Activated naive CD4-positive, alpha-beta T cell treated with anti-CD3 and anti-CD28 coated beads, Interleukin-2, amount 50 U/mL, for 72 hours (primary cell): Measurements from ENCODE around the gene ATRX. TPM values are rescaled to one million over a fixed set of nuclear protein-coding genes. Genes with fewer than 3 reads are reported as not detected.
A peak's percentile ranks its signal among the peaks of the same experiment; 100 is the strongest.
"Not testable (repeated sequence)": the region's sequence is repeated elsewhere in the genome, so short reads cannot be mapped to it uniquely, and the experiment has no call there.

Experiments
- ATAC-seq, 2 donors: fragments of 150-1000 bp; cut with Tn5 transposase; 2 replicates each; pipeline ENCODE4 v1.10.0; 2021; ENCODE audit warnings: mild to moderate bottlenecking in 2 of 2, moderate library complexity in 2 of 2
- DNase-seq, 2 donors: peaks; one replicate each; pipeline ENCODE4 v3.0.0; 2021 to 2022; ENCODE audit warnings: low spot score in 2 of 2
- H3K27ac Mint-ChIP-seq, 2 donors: one replicate each; pipeline ENCODE4 v1.8.0; 2022; ENCODE audit warnings: mild to moderate bottlenecking in 2 of 2, mixed read lengths in 2 of 2
- H3K36me3 Mint-ChIP-seq, 2 donors: one replicate each; pipeline ENCODE4 v1.8.0; 2022; ENCODE audit warnings: mixed read lengths in 2 of 2
- H3K9me3 Mint-ChIP-seq, 2 donors: one replicate each; pipeline ENCODE4 v1.8.0; 2022; ENCODE audit warnings: mixed read lengths in 2 of 2
- total RNA-seq, 2 donors: library from RNA; stranded (reverse); gene quantifications; one replicate each; pipeline ENCODE4 v1.2.3, GENCODE V29; 2022

The ATRX gene
- total RNA-seq: 10 to 100 TPM; 57.6 to 85.6 TPM

- Mint-ChIP-seq H3K9me3 (no peaks in the 10 kb centered on the region), H3K27ac (peak within 1 kb of the TSS; percentile 96 to 100), H3K36me3 (peaks cover 6 to 14% of the 10 kb centered on the region in 2 donors)
- ATAC-seq (peak; percentile 92 to 95), DNase-seq (peak; percentile 63 to 80)
Measured at GRCh38 chrX:77785486-77786364, at the start of gene ATRX. TSS of gene ATRX (minus strand) at chrX:77786216. CDS start at chrX:77786001, 215 bp downstream.

GRCh38 chrX:77831544-77831943, 45.5 kb upstream of the ATRX start:
- ATAC-seq, DNase-seq, H3K27ac Mint-ChIP-seq, H3K9me3 Mint-ChIP-seq, H3K36me3 Mint-ChIP-seq: not testable (repeated sequence)

GRCh38 chrX:77821989-77822388, 36.0 kb upstream of the ATRX start:
- DNase-seq, ATAC-seq: not testable (repeated sequence)

GRCh38 chrX:77820091-77820727, 34.2 kb upstream of the ATRX start:
- ATAC-seq (peak in 1 of 2 donors; percentile 70), DNase-seq (no peak)
- Mint-ChIP-seq H3K27ac (no peak overlapping the region), H3K36me3 (peaks cover 7 to 25% of the 10 kb centered on the region in 2 donors), H3K9me3 (peaks cover 5 to 6% of the 10 kb centered on the region in 2 donors)

More at GRCh38 chrX:77821989-77822388, 36.0 kb upstream of the ATRX start:
- not testable (repeated sequence) for H3K9me3 Mint-ChIP-seq, H3K27ac Mint-ChIP-seq
- H3K36me3 Mint-ChIP-seq: peaks cover 7 to 35% of the 10 kb centered on the region in 2 donors

GRCh38 chrX:77814210-77814609, 28.2 kb upstream of the ATRX start:
- ATAC-seq (no peak), DNase-seq (no peak)
- Mint-ChIP-seq H3K9me3 (peaks cover 0 to 4% of the 10 kb centered on the region in 2 donors), H3K27ac (no peak overlapping the region), H3K36me3 (no peaks in the 10 kb centered on the region)

- no peak for DNase-seq
- Mint-ChIP-seq H3K27ac (no peak overlapping the region), H3K9me3 (peaks cover 0 to 7% of the 10 kb centered on the region in 2 donors)
Measured at GRCh38 chrX:77802201-77802600, 16.2 kb upstream of the ATRX start.

GRCh38 chrX:77795124-77795523, 9.1 kb upstream of the ATRX start:
- no peak overlapping the region for H3K27ac Mint-ChIP-seq
- no peaks in the 10 kb centered on the region for H3K36me3 Mint-ChIP-seq
- DNase-seq (no peak), ATAC-seq (no peak)
- no peaks in the 10 kb centered on the region for H3K9me3 Mint-ChIP-seq

More at GRCh38 chrX:77802201-77802600, 16.2 kb upstream of the ATRX start:
- H3K36me3 Mint-ChIP-seq: no peaks in the 10 kb centered on the region
- ATAC-seq: no peak

GRCh38 chrX:77793946-77794345, 7.9 kb upstream of the ATRX start:
- no peaks in the 10 kb centered on the region for H3K36me3 Mint-ChIP-seq
- no peak for DNase-seq
- no peaks in the 10 kb centered on the region for H3K9me3 Mint-ChIP-seq
- ATAC-seq: no peak
- H3K27ac Mint-ChIP-seq: no peak overlapping the region

GRCh38 chrX:77788050-77788449, 2.0 kb upstream of the ATRX start:
- Mint-ChIP-seq H3K36me3 (peaks cover 6 to 14% of the 10 kb centered on the region in 2 donors), H3K27ac (peak overlapping the region; percentile 15 to 70), H3K9me3 (no peaks in the 10 kb centered on the region)
- peak; percentile 58 to 70 for ATAC-seq
- DNase-seq: peak in 1 of 2 donors; percentile 5

GRCh38 chrX:77786365-77786680, 307 bp upstream of the ATRX start:
- DNase-seq (no peak), ATAC-seq (peak in 1 of 2 donors; percentile 4)
- Mint-ChIP-seq H3K36me3 (peaks cover 6 to 14% of the 10 kb centered on the region in 2 donors), H3K9me3 (no peaks in the 10 kb centered on the region), H3K27ac (peak overlapping the region; percentile 96 to 100)

- Mint-ChIP-seq H3K9me3 (no peaks in the 10 kb centered on the region), H3K36me3 (peaks cover 0 to 4% of the 10 kb centered on the region in 2 donors), H3K27ac (no peak overlapping the region)
- ATAC-seq: no peak
- DNase-seq: no peak
Measured at GRCh38 chrX:77779695-77780094, 6.3 kb downstream of the ATRX start.

- no peak for ATAC-seq
- Mint-ChIP-seq H3K36me3 (no peaks in the 10 kb centered on the region), H3K9me3 (no peaks in the 10 kb centered on the region), H3K27ac (no peak overlapping the region)
- no peak for DNase-seq
Measured at GRCh38 chrX:77776659-77777058, 9.4 kb downstream of the ATRX start.

- H3K27ac Mint-ChIP-seq: no peak overlapping the region
- no peaks in the 10 kb centered on the region for H3K36me3 Mint-ChIP-seq
- DNase-seq (no peak), ATAC-seq (no peak)
- no peaks in the 10 kb centered on the region for H3K9me3 Mint-ChIP-seq
Measured at GRCh38 chrX:77771601-77772000, 14.4 kb downstream of the ATRX start.

GRCh38 chrX:77768787-77769186, 17.2 kb downstream of the ATRX start:
- DNase-seq (no peak), ATAC-seq (peak in 1 of 2 donors; percentile 51)
- no peaks in the 10 kb centered on the region for H3K9me3 Mint-ChIP-seq
- H3K27ac Mint-ChIP-seq: peak overlapping the region in 1 of 2 donors; percentile 17
- H3K36me3 Mint-ChIP-seq: no peaks in the 10 kb centered on the region

- ATAC-seq: not testable (repeated sequence)
Measured at GRCh38 chrX:77766212-77766611, 19.8 kb downstream of the ATRX start.

GRCh38 chrX:77755561-77755960, 30.5 kb downstream of the ATRX start:
- Mint-ChIP-seq H3K36me3 (peaks cover 5 to 6% of the 10 kb centered on the region in 2 donors), H3K9me3 (peaks cover 4 to 18% of the 10 kb centered on the region in 2 donors), H3K27ac (no peak overlapping the region)
- DNase-seq (no peak), ATAC-seq (no peak)

More at GRCh38 chrX:77766212-77766611, 19.8 kb downstream of the ATRX start:
- not testable (repeated sequence) for H3K36me3 Mint-ChIP-seq, DNase-seq, H3K27ac Mint-ChIP-seq, H3K9me3 Mint-ChIP-seq

GRCh38 chrX:77753942-77754341, 32.1 kb downstream of the ATRX start:
- H3K36me3 Mint-ChIP-seq, ATAC-seq, DNase-seq, H3K27ac Mint-ChIP-seq: not testable (repeated sequence)
- H3K9me3 Mint-ChIP-seq: peaks cover 4 to 18% of the 10 kb centered on the region in 2 donors
